Hepatocyte (in vitro differentiated cells): ENCODE measurements around the gene ATP9A. TPM values are rescaled to one million over a fixed set of nuclear protein-coding genes. Genes with fewer than 3 reads are reported as not detected.
A peak's percentile ranks its signal among the peaks of the same experiment; 100 is the strongest.

Source experiments
- DNase-seq: peaks from one replicate; pipeline ENCODE4 v3.0.0-alpha.2; 2016; ENCODE audit warnings: low spot score
- H2AFZ ChIP-seq: fragments of 200-600 bp; sonication (generic); 2 replicates; pipeline ENCODE4 v1.6.0; 2016; ENCODE audit warnings: antibody characterized with exemption, mild to moderate bottlenecking
- H3K27ac ChIP-seq: fragments of 200-600 bp; sonication (generic); 2 replicates; pipeline ENCODE4 v1.5.1; 2016; ENCODE audit warnings: mild to moderate bottlenecking
- H3K27me3 ChIP-seq: fragments of 200-600 bp; sonication (generic); 2 replicates; pipeline ENCODE4 v1.6.1; 2016
- H3K36me3 ChIP-seq: fragments of 200-600 bp; sonication (generic); replicated peaks from 2 replicates; pipeline ENCODE4 v1.5.1; 2016; ENCODE audit warnings: low read depth; ENCODE audit not compliant: insufficient read depth
- H3K4me1 ChIP-seq: fragments of 200-600 bp; sonication (generic); 2 replicates; pipeline ENCODE4 v1.5.1; 2016; ENCODE audit warnings: mild to moderate bottlenecking, moderate library complexity; ENCODE audit not compliant: insufficient read depth
- H3K4me2 ChIP-seq: fragments of 200-600 bp; sonication (generic); 2 replicates; pipeline ENCODE4 v1.6.0; 2016
- H3K4me3 ChIP-seq: fragments of 200-600 bp; sonication (generic); 2 replicates; pipeline ENCODE4 v1.5.1; 2016; ENCODE audit warnings: mild to moderate bottlenecking
- H3K79me2 ChIP-seq: fragments of 200-600 bp; sonication (generic); 2 replicates; pipeline ENCODE4 v1.6.0; 2017; ENCODE audit warnings: mild to moderate bottlenecking
- H3K9me2 ChIP-seq: fragments of 200-600 bp; sonication (generic); replicated peaks from 2 replicates; pipeline ENCODE4 v1.6.0; 2017; ENCODE audit warnings: mild to moderate bottlenecking; ENCODE audit not compliant: insufficient read depth
- H3K9me3 ChIP-seq: fragments of 200-600 bp; sonication (generic); 2 replicates; pipeline ENCODE4 v1.5.1; 2016; ENCODE audit warnings: low read depth, mild to moderate bottlenecking
- H4K20me1 ChIP-seq: fragments of 200-600 bp; sonication (generic); 2 replicates; pipeline ENCODE4 v1.6.0; 2016; ENCODE audit warnings: mild to moderate bottlenecking; ENCODE audit not compliant: insufficient read depth, poor library complexity, severe bottlenecking
- EZH2 ChIP-seq: fragments of 200-600 bp; sonication (generic); IDR thresholded peaks from 2 replicates; pipeline ENCODE4 v1.6.1; 2016; ENCODE audit warnings: antibody characterized with exemption, mild to moderate bottlenecking, borderline replicate concordance
- EZH2phosphoT487 ChIP-seq: fragments of 200-600 bp; sonication (generic); IDR thresholded peaks from one replicate; pipeline ENCODE4 v1.6.1; 2018; ENCODE audit warnings: antibody characterized with exemption, mild to moderate bottlenecking, low read depth, moderate library complexity; ENCODE audit not compliant: unreplicated experiment, severe bottlenecking
- WGBS: methylation state at CpG from one replicate; pipeline ENCODE4 v1.1.6; 2016; ENCODE audit warnings: low lambda C conversion rate; ENCODE audit errors: missing lambda C conversion rate; 5-methylcytosine and 5-hydroxymethylcytosine counted together
- polyA plus RNA-seq: library from polyadenylated mRNA; unstranded; fragments of >200 nt; fragmentation: Nextera tagmentation; extraction: Ambion mirVana; gene quantifications from 2 replicates; pipeline ENCODE4 v1.2.1, GENCODE V29; 2016
- total RNA-seq: library from RNA; depleted of rRNA; stranded (reverse); fragments of >200 nt; gene quantifications from 2 replicates; pipeline ENCODE4 v1.2.3, GENCODE V29; 2014
- TF ChIP-seq, protein P1 (sequence below): fragments of 200-600 bp; sonication (generic); IDR thresholded peaks from 2 replicates; pipeline ENCODE4 v1.5.1; 2016; ENCODE audit warnings: antibody characterized with exemption, mild to moderate bottlenecking; ENCODE audit not compliant: poor library complexity

ATP9A gene
- total and polyA plus RNA-seq, 2 experiments from 2014 or later, result 12.1 to 28.1 TPM

DNA sequence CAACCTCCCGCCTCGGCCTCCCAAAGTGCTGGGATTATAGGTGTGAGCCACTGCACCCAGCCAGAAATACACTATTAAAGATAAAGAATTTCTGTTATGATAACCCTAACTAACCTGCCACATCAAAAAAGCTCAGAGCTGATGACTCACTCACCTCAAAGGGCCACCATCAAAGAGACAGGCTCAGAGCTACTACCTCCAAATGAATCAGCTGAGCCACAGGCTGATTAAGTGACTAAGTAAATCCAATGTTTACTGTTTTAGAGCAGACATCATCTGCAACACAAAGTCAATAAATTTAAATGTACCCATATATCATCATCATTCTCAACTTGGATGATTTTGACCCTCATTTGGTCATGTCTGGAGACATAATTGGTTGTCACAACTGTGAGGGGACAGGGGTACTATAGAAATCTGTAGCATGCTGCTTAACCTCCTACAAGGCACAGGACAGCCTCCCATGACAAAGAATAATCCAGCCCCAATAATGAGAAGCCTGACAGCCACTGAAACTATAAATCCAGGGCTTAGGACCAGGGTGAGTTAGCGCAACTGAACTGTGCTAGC lies 106.5 kb downstream of the ATP9A start:
- peak; percentile 47 for DNase-seq
- Histone ChIP-seq H3K4me2 (no peak overlapping the region), H3K27me3 (no peaks in the 10 kb centered on the region), H4K20me1 (no peaks in the 10 kb centered on the region), H3K4me3 (no peak overlapping the region), H3K4me1 (peaks cover 16% of the 10 kb centered on the region), H3K36me3 (no peaks in the 10 kb centered on the region), H3K9me2 (no peaks in the 10 kb centered on the region), H3K9me3 (no peaks in the 10 kb centered on the region), H3K27ac (peak overlapping the region; percentile 5), H2AFZ (no peak overlapping the region), H3K79me2 (no peaks in the 10 kb centered on the region)
- WGBS, result 65% methylated on average over 3 of the region's 3 CpGs
- TF ChIP-seq EZH2 (no peak), EZH2phosphoT487 (no peak)
- TF ChIP-seq, protein P1, sequence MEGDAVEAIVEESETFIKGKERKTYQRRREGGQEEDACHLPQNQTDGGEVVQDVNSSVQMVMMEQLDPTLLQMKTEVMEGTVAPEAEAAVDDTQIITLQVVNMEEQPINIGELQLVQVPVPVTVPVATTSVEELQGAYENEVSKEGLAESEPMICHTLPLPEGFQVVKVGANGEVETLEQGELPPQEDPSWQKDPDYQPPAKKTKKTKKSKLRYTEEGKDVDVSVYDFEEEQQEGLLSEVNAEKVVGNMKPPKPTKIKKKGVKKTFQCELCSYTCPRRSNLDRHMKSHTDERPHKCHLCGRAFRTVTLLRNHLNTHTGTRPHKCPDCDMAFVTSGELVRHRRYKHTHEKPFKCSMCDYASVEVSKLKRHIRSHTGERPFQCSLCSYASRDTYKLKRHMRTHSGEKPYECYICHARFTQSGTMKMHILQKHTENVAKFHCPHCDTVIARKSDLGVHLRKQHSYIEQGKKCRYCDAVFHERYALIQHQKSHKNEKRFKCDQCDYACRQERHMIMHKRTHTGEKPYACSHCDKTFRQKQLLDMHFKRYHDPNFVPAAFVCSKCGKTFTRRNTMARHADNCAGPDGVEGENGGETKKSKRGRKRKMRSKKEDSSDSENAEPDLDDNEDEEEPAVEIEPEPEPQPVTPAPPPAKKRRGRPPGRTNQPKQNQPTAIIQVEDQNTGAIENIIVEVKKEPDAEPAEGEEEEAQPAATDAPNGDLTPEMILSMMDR, result no peak

DNA sequence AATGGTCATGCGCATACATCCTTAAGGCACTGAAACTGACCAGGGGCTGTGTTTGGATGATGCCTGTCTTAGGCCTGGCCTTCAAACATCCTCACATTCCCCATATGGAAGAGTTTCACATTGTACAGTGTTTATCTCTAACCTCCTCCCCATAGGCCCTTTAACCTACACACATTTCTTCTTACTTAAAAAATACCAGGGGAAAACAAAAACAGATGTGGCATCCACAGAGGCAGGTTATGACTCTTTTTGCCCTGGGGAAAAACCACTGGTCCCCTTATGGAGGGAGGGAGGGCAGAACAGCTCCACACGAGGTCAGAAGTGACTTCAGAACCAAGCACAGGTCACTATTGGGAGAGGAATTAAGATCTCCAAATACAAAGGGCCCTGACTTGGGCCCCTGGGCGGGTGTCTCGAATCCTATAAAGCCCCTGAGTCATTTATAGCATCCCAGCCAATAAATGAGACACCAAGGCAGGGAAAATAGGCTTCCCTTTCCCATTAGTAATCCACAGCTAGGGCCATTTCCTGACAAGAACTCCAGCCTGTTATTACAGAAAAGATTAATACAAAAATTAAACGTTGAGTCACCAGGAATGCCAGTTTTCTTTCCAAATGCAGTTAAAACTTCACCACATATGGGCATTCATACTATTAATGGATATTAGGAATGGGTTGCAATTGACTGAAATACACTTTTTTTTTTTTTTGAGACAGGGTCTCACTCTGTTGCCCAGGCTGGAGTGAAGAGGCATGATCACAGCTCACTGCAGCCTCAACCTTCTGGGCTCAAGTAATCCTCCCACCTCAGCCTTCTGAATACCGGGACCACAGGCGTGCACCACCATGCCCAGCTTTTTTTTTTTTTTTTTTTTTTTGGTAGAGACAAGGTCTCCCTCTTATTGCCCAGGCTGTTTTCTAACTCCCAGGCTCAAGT lies 107.2 kb downstream of the ATP9A start:
- Histone ChIP-seq H3K9me3 (no peaks in the 10 kb centered on the region), H3K4me3 (no peak overlapping the region), H3K27me3 (no peaks in the 10 kb centered on the region), H3K36me3 (no peaks in the 10 kb centered on the region), H2AFZ (no peak overlapping the region), H3K4me1 (peaks cover 11% of the 10 kb centered on the region), H3K79me2 (no peaks in the 10 kb centered on the region), H3K9me2 (no peaks in the 10 kb centered on the region), H4K20me1 (no peaks in the 10 kb centered on the region), H3K27ac (peak overlapping the region; percentile 45), H3K4me2 (no peak overlapping the region)
- WGBS, result 65% methylated on average over 7 of the region's 7 CpGs
- no peak for TF ChIP-seq EZH2phosphoT487
- DNase-seq, result no peak

DNA sequence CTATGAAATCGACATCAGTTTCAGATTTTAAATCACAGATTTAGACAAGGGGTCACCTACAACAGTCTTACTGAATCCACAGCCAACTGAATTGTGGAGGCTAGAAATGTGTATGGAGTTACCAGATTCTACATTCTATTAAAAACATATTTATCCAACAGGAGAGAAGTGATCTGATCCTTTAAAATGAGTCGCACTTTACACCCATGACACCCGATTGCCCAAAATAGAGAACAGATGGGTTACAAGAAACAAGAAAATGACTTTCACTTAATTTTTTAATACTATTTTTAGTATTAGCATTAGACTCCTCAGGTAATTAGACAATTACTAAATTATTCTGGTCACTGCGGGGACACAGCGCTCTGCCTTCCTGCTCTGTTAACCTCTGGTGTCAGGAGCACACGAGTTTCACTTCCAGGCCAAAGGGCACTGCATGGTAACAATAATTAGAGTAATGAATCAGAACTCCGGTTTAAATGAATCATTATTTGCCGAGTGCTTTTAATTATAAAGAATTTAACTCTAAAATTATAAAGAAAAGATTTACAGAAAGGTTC lies 108.6 kb downstream of the ATP9A start:
- DNase-seq, result no peak
- no peaks in the 10 kb centered on the region for H3K36me3 ChIP-seq
- no peak overlapping the region for H3K4me2 ChIP-seq
- no peaks in the 10 kb centered on the region for H4K20me1 ChIP-seq
- no peak overlapping the region for H2AFZ ChIP-seq
- no peaks in the 10 kb centered on the region for H3K9me3 ChIP-seq
- H3K4me3 ChIP-seq, result no peak overlapping the region
- H3K27ac ChIP-seq, result no peak overlapping the region
- TF ChIP-seq, protein P1, result no peak
- TF ChIP-seq EZH2 (no peak), EZH2phosphoT487 (no peak)
- no peaks in the 10 kb centered on the region for H3K9me2 ChIP-seq
- peaks cover 6% of the 10 kb centered on the region for H3K4me1 ChIP-seq
- 72% methylated on average over 8 of the region's 8 CpGs for WGBS
- no peaks in the 10 kb centered on the region for H3K79me2 ChIP-seq
- no peaks in the 10 kb centered on the region for H3K27me3 ChIP-seq
